SK-N-SH treated with all-trans-retinoic acid at 6 μM for 48 hours (cell line): ENCODE results near the gene RPEL1.

Experiments
- ATAC-seq: fragments of 200-7000 bp; cut with Tn5 transposase; 3 replicates; pipeline ENCODE4 v1.9.1; 2020; ENCODE audit warnings: mild to moderate bottlenecking, moderate library complexity
- ARNTL ChIP-seq: fragments of 450-650 bp; formaldehyde crosslinking; IDR thresholded peaks from 2 replicates; pipeline ENCODE4 v1.5.0; 2020; ENCODE audit warnings: low read depth, mild to moderate bottlenecking, moderate library complexity, borderline replicate concordance
- BACH2 ChIP-seq: fragments of 250-450 bp; sonication (Bioruptor Pico); IDR thresholded peaks from 2 replicates; pipeline ENCODE4 v1.9.0; 2021; ENCODE audit warnings: mild to moderate bottlenecking, borderline replicate concordance
- CSDC2 ChIP-seq: fragments of 250-450 bp; sonication (Bioruptor Pico); IDR thresholded peaks from 2 replicates; pipeline ENCODE4 v1.5.0; 2020; ENCODE audit warnings: mild to moderate bottlenecking, moderate library complexity
- ESRRG ChIP-seq: fragments of 250-450 bp; sonication (Bioruptor Pico); IDR thresholded peaks from 2 replicates; pipeline ENCODE4 v1.6.1; 2021; ENCODE audit warnings: mild to moderate bottlenecking
- GLIS3 ChIP-seq: fragments of 250-450 bp; sonication (Bioruptor Pico); IDR thresholded peaks from 2 replicates; pipeline ENCODE4 v1.5.0; 2020; ENCODE audit warnings: mild to moderate bottlenecking, moderate library complexity
- ISL1 ChIP-seq: fragments of 250-450 bp; sonication (Bioruptor Pico); IDR thresholded peaks from 2 replicates; pipeline ENCODE4 v2.1.2; 2022; ENCODE audit warnings: mild to moderate bottlenecking, moderate library complexity
- OSR1 ChIP-seq: fragments of 250-450 bp; sonication (Bioruptor Pico); IDR thresholded peaks from 2 replicates; pipeline ENCODE4 v1.8.0; 2022; ENCODE audit warnings: moderate library complexity, mild to moderate bottlenecking, inconsistent platforms
- PPARA ChIP-seq: fragments of 250-450 bp; sonication (Bioruptor Pico); IDR thresholded peaks from 2 replicates; pipeline ENCODE4 v1.5.0; 2020; ENCODE audit warnings: mild to moderate bottlenecking, borderline replicate concordance
- RARB ChIP-seq: fragments of 250-450 bp; sonication (Bioruptor Pico); IDR thresholded peaks from 2 replicates; pipeline ENCODE4 v1.8.0; 2021; ENCODE audit warnings: mild to moderate bottlenecking, moderate library complexity
- SNAI2 ChIP-seq: fragments of 250-450 bp; sonication (Bioruptor Pico); IDR thresholded peaks from 2 replicates; pipeline ENCODE4 v1.5.0; 2020; ENCODE audit warnings: mild to moderate bottlenecking, moderate library complexity
- TCF4 ChIP-seq: fragments of 250-450 bp; sonication (Bioruptor Pico); IDR thresholded peaks from 2 replicates; pipeline ENCODE4 v1.8.0; 2021; ENCODE audit warnings: mild to moderate bottlenecking, moderate library complexity, borderline replicate concordance
- TOX ChIP-seq: fragments of 250-450 bp; sonication (Bioruptor Pico); IDR thresholded peaks from 2 replicates; pipeline ENCODE4 v1.8.0; 2021; ENCODE audit warnings: mild to moderate bottlenecking, moderate library complexity, borderline replicate concordance
- ZC3H10 ChIP-seq: fragments of 250-450 bp; sonication (Bioruptor Pico); IDR thresholded peaks from 2 replicates; pipeline ENCODE4 v1.5.1; 2021; ENCODE audit warnings: mild to moderate bottlenecking, moderate library complexity
- ZFP3 ChIP-seq: fragments of 250-450 bp; sonication (Bioruptor Pico); IDR thresholded peaks from 2 replicates; pipeline ENCODE4 v1.5.0; 2020; ENCODE audit warnings: mild to moderate bottlenecking, moderate library complexity
- ZFP30 ChIP-seq: fragments of 450-650 bp; formaldehyde crosslinking; IDR thresholded peaks from 2 replicates; pipeline ENCODE4 v1.5.0; 2022; ENCODE audit warnings: mild to moderate bottlenecking, moderate library complexity
- ZNF565 ChIP-seq: fragments of 450-650 bp; formaldehyde crosslinking; conservative IDR thresholded peaks from 2 replicates; pipeline ENCODE4 v1.5.0; 2020; ENCODE audit warnings: low read depth, mild to moderate bottlenecking, moderate library complexity
- ZNF70 ChIP-seq: fragments of 450-650 bp; formaldehyde crosslinking; IDR thresholded peaks from 2 replicates; pipeline ENCODE4 v1.5.0; 2020; ENCODE audit warnings: mild to moderate bottlenecking, moderate library complexity
- ZNF8 ChIP-seq: fragments of 450-650 bp; formaldehyde crosslinking; IDR thresholded peaks from 2 replicates; pipeline ENCODE4 v1.5.0; 2020; ENCODE audit warnings: mild to moderate bottlenecking, moderate library complexity
- TF ChIP-seq, protein P1 (sequence below): fragments of 250-450 bp; sonication (Bioruptor Pico); IDR thresholded peaks from 2 replicates; pipeline ENCODE4 v1.5.0; 2020; ENCODE audit warnings: mild to moderate bottlenecking, moderate library complexity
- TF ChIP-seq, protein P2 (sequence below): fragments of 250-450 bp; sonication (Bioruptor Pico); IDR thresholded peaks from 2 replicates; pipeline ENCODE4 v1.5.1; 2020; ENCODE audit warnings: low read depth, mild to moderate bottlenecking, moderate library complexity
- TF ChIP-seq, protein P3 (sequence below): fragments of 250-450 bp; sonication (Bioruptor Pico); IDR thresholded peaks from 2 replicates; pipeline ENCODE4 v1.8.0; 2020; ENCODE audit warnings: mild to moderate bottlenecking, moderate library complexity, borderline replicate concordance
- TF ChIP-seq, protein P4 (sequence below): fragments of 250-450 bp; sonication (Bioruptor Pico); IDR thresholded peaks from 2 replicates; pipeline ENCODE4 v1.8.0; 2021; ENCODE audit warnings: low read depth, mild to moderate bottlenecking, moderate library complexity, borderline replicate concordance

RPEL1 gene

GRCh38 chr10:103273041-103273441, 27.4 kb downstream of the RPEL1 start:
- no peak for TF ChIP-seq ZFP30 (CRISPR knock-in tag)
- no peak for TF ChIP-seq ZNF70
- 0 out of 2 replicates have a peak, but pooled peaks have one; percentile 45 for TF ChIP-seq ZFP3 (CRISPR knock-in tag)
- peak; percentile 24 for TF ChIP-seq ISL1 (CRISPR knock-in tag)
- TF ChIP-seq CSDC2 (CRISPR knock-in tag), result 0 out of 2 replicates have a peak, but pooled peaks have one; percentile 66
- TF ChIP-seq PPARA, result no peak
- peak; percentile 91 for ATAC-seq

DNA sequence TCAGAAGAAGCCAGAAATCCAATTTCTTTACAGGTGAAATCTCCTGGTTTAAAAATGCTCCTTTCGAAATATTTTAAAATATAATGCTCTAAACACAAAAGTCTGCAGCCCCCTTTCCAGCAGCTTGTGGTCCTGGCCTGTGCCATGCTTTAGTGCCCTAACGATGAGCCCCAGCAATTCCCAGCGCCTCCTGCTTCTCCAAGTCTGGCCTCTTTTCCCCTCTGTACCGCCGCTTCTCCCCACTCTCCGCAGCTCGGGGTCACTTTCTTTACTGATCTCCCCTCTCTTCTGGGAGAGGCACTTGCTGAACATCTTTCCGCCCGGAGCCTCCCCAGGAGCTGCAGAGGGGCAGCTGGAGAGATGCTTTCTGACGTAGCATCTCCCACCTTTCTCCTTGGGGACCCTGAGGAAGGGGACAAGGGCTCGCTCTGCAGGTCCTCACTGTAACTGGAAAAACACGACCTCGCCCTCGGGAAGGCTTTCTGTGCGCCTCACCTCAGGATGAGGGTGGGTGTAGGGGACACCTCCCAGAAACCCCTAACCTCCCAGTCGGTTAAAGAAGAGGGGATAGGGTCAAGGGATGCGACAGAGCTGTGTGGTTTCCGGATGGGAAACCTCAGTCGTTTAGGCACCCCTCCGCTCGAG, 30.7 kb downstream of the RPEL1 start:
- TF ChIP-seq TCF4 (no peak), TOX (no peak), ESRRG (no peak), PPARA (no peak), ZNF8 (no peak), ZFP30 (CRISPR knock-in tag) (no peak), ZC3H10 (no peak), SNAI2 (CRISPR knock-in tag) (no peak), CSDC2 (CRISPR knock-in tag) (no peak), ZNF70 (no peak), ARNTL (CRISPR knock-in tag) (no peak), OSR1 (CRISPR knock-in tag) (no peak), ZFP3 (CRISPR knock-in tag) (no peak)
- TF ChIP-seq, protein P1, sequence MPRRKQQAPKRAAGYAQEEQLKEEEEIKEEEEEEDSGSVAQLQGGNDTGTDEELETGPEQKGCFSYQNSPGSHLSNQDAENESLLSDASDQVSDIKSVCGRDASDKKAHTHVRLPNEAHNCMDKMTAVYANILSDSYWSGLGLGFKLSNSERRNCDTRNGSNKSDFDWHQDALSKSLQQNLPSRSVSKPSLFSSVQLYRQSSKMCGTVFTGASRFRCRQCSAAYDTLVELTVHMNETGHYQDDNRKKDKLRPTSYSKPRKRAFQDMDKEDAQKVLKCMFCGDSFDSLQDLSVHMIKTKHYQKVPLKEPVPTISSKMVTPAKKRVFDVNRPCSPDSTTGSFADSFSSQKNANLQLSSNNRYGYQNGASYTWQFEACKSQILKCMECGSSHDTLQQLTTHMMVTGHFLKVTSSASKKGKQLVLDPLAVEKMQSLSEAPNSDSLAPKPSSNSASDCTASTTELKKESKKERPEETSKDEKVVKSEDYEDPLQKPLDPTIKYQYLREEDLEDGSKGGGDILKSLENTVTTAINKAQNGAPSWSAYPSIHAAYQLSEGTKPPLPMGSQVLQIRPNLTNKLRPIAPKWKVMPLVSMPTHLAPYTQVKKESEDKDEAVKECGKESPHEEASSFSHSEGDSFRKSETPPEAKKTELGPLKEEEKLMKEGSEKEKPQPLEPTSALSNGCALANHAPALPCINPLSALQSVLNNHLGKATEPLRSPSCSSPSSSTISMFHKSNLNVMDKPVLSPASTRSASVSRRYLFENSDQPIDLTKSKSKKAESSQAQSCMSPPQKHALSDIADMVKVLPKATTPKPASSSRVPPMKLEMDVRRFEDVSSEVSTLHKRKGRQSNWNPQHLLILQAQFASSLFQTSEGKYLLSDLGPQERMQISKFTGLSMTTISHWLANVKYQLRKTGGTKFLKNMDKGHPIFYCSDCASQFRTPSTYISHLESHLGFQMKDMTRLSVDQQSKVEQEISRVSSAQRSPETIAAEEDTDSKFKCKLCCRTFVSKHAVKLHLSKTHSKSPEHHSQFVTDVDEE (CRISPR knock-in tag), result no peak
- TF ChIP-seq, protein P2, sequence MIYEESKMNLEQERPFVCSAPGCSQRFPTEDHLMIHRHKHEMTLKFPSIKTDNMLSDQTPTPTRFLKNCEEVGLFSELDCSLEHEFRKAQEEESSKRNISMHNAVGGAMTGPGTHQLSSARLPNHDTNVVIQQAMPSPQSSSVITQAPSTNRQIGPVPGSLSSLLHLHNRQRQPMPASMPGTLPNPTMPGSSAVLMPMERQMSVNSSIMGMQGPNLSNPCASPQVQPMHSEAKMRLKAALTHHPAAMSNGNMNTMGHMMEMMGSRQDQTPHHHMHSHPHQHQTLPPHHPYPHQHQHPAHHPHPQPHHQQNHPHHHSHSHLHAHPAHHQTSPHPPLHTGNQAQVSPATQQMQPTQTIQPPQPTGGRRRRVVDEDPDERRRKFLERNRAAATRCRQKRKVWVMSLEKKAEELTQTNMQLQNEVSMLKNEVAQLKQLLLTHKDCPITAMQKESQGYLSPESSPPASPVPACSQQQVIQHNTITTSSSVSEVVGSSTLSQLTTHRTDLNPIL, result no peak
- TF ChIP-seq, protein P3, sequence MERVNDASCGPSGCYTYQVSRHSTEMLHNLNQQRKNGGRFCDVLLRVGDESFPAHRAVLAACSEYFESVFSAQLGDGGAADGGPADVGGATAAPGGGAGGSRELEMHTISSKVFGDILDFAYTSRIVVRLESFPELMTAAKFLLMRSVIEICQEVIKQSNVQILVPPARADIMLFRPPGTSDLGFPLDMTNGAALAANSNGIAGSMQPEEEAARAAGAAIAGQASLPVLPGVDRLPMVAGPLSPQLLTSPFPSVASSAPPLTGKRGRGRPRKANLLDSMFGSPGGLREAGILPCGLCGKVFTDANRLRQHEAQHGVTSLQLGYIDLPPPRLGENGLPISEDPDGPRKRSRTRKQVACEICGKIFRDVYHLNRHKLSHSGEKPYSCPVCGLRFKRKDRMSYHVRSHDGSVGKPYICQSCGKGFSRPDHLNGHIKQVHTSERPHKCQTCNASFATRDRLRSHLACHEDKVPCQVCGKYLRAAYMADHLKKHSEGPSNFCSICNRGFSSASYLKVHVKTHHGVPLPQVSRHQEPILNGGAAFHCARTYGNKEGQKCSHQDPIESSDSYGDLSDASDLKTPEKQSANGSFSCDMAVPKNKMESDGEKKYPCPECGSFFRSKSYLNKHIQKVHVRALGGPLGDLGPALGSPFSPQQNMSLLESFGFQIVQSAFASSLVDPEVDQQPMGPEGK (CRISPR knock-in tag), result no peak
- TF ChIP-seq, protein P4, sequence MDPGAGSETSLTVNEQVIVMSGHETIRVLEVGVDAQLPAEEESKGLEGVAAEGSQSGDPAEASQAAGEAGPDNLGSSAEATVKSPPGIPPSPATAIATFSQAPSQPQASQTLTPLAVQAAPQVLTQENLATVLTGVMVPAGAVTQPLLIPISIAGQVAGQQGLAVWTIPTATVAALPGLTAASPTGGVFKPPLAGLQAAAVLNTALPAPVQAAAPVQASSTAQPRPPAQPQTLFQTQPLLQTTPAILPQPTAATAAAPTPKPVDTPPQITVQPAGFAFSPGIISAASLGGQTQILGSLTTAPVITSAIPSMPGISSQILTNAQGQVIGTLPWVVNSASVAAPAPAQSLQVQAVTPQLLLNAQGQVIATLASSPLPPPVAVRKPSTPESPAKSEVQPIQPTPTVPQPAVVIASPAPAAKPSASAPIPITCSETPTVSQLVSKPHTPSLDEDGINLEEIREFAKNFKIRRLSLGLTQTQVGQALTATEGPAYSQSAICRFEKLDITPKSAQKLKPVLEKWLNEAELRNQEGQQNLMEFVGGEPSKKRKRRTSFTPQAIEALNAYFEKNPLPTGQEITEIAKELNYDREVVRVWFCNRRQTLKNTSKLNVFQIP, result no peak
- no peak for ATAC-seq

DNA sequence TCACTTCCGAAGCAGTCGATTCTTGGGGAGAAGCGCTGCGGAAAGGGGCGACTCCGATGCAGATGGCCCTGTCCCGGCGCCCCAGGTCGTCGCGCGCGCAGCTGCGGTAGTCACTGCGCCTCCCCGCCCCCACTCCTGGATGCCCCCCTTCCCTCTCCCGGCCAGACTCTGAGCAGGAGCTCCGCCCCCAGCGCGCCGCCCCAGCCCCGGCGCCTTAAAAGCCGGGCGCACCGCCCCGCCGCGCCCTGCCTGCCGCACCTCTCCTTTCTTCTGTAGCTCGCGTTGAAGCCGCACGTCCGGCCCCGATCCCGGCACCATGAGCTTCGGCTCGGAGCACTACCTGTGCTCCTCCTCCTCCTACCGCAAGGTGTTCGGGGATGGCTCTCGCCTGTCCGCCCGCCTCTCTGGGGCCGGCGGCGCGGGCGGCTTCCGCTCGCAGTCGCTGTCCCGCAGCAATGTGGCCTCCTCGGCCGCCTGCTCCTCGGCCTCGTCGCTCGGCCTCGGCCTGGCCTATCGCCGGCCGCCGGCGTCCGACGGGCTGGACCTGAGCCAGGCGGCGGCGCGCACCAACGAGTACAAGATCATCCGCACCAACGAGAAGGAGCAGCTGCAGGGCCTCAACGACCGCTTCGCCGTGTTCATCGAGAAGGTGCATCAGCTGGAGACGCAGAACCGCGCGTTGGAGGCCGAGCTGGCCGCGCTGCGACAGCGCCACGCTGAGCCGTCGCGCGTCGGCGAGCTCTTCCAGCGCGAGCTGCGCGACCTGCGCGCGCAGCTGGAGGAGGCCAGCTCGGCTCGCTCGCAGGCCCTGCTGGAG, 31.4 kb downstream of the RPEL1 start, which contains the start of gene INA:
Gene INA, plus strand, starts transcription at position 243 of the 817 bp plus-strand sequence. Its CDS starts 74 bp downstream, at position 317.
- ATAC-seq, result peak; percentile 64
- no peak for TF ChIP-seq ESRRG
- TF ChIP-seq ZC3H10, result no peak
- TF ChIP-seq ISL1 (CRISPR knock-in tag), result no peak
- TF ChIP-seq RARB (CRISPR knock-in tag), result no peak
- no peak for TF ChIP-seq GLIS3
- TF ChIP-seq, protein P1 (CRISPR knock-in tag), result no peak
- TF ChIP-seq ZFP3 (CRISPR knock-in tag), result no peak
- no peak for TF ChIP-seq PPARA
- TF ChIP-seq, protein P3 (CRISPR knock-in tag), result no peak
- no peak for TF ChIP-seq TCF4
- no peak for TF ChIP-seq ZNF8
- TF ChIP-seq, protein P2, result no peak
- no peak for TF ChIP-seq OSR1 (CRISPR knock-in tag)
- TF ChIP-seq BACH2 (CRISPR knock-in tag), result no peak
- no peak for TF ChIP-seq ZNF565 (CRISPR knock-in tag)
